ENCODE measurements around the gene NAP1L2. TPM values are rescaled to one million over a fixed set of nuclear protein-coding genes. Genes with fewer than 3 reads are reported as not detected.

Gene NAP1L2
- total and polyA plus RNA-seq, 10 donors, result 1.3 to 6.0 (median 3.7) TPM

Other genes with a start within 250 kb of the NAP1L2 start
- under 1 TPM in 2 of 7 donors, not detected in 5; 0.20 to 0.54 TPM for gene PABPC1L2B, start 211.9 kb downstream of the NAP1L2 start, total RNA-seq
- gene PABPC1L2B, start 211.9 kb downstream of the NAP1L2 start, polyA plus RNA-seq, result under 1 TPM in 1 of 3 donors, not detected in 2; 0.07 TPM
- gene PABPC1L2A, start 135.3 kb downstream of the NAP1L2 start, total RNA-seq, result under 1 TPM in 2 of 7 donors, not detected in 5; 0.20 to 0.63 TPM
- gene PABPC1L2A, start 135.3 kb downstream of the NAP1L2 start, polyA plus RNA-seq, result not detected
- not detected for gene CDX4, start 232.2 kb upstream of the NAP1L2 start, total RNA-seq
- gene CDX4, start 232.2 kb upstream of the NAP1L2 start, polyA plus RNA-seq, result not detected

Measured in spleen (tissue), 10 donors.